HG02885 (cell line): ENCODE results near the gene KCNRG.

Source experiments
- ATAC-seq: cut with Tn5 transposase; IDR thresholded peaks from one replicate; pipeline ENCODE4 v1.9.1; 2021; ENCODE audit warnings: mild to moderate bottlenecking; ENCODE audit not compliant: unreplicated experiment, poor library complexity

Gene KCNRG

DNA sequence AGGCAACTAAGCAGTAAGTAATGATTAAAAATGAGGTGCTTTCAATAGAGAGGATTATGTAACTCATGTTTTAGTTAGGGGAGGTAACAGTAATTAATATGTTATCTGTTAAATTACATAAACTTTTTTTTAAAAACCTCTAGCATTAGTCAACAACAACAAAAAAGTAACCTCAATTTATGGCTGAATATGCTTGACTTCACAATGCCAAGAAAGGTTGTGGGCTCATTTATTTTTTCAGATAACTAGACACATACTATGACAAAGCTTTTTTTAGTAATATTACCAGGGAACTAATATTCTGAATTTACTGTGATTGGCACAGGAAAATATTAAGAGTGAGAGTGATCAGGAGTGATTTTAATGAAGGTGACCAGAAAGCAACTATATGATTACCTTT lies 54.9 kb downstream of the KCNRG start:
- no peak for ATAC-seq
